Endodermal cell (in vitro differentiated cells): ENCODE results near the gene ZFYVE28. TPM values are rescaled to one million over a fixed set of nuclear protein-coding genes. Genes with fewer than 3 reads are reported as not detected.

Experiments used
- DNase-seq: peaks from one replicate; pipeline ENCODE4 v3.0.0-alpha.2; 2017
- H3K27ac ChIP-seq: 2 replicates; pipeline ENCODE4 v1.5.1; 2013; ENCODE audit warnings: mild to moderate bottlenecking, low read depth, low read length, moderate library complexity
- H3K27me3 ChIP-seq: 2 replicates; pipeline ENCODE4 v1.6.1; 2013; ENCODE audit warnings: mild to moderate bottlenecking, low read length, moderate library complexity; ENCODE audit not compliant: insufficient read depth, control insufficient read depth, poor library complexity, severe bottlenecking
- H3K36me3 ChIP-seq: 2 replicates; pipeline ENCODE4 v1.7.0; 2013; ENCODE audit warnings: mild to moderate bottlenecking, low read length, moderate library complexity; ENCODE audit not compliant: control insufficient read depth, insufficient read depth
- H3K4me1 ChIP-seq: one replicate; pipeline ENCODE4 v1.7.0; 2013; ENCODE audit warnings: low read length; ENCODE audit not compliant: control insufficient read depth, insufficient read depth
- H3K4me3 ChIP-seq: 2 replicates; pipeline ENCODE4 v1.5.1; 2013; ENCODE audit warnings: mild to moderate bottlenecking, low read length, moderate library complexity
- H3K9ac ChIP-seq: 2 replicates; pipeline ENCODE4 v1.6.1; 2013; ENCODE audit warnings: mild to moderate bottlenecking, low read length, moderate library complexity; ENCODE audit not compliant: poor library complexity, severe bottlenecking; ENCODE audit errors: extremely low read depth
- H3K9me3 ChIP-seq: 2 replicates; pipeline ENCODE4 v1.6.1; 2013; ENCODE audit warnings: mild to moderate bottlenecking, low read length, moderate library complexity; ENCODE audit not compliant: control insufficient read depth
- H3K27ac Mint-ChIP-seq: 2 replicates; pipeline ENCODE4 v1.8.0; 2020; ENCODE audit warnings: mixed read lengths
- H3K27me3 Mint-ChIP-seq: 2 replicates; pipeline ENCODE4 v1.8.0; 2021; ENCODE audit warnings: mild to moderate bottlenecking, mixed read lengths; ENCODE audit not compliant: insufficient read depth
- H3K36me3 Mint-ChIP-seq: 2 replicates; pipeline ENCODE4 v1.8.0; 2020; ENCODE audit warnings: low read depth, mixed read lengths
- H3K4me1 Mint-ChIP-seq: 2 replicates; pipeline ENCODE4 v1.8.0; 2020; ENCODE audit warnings: mixed read lengths
- H3K4me3 Mint-ChIP-seq: 2 replicates; pipeline ENCODE4 v1.8.0; 2020; ENCODE audit warnings: mild to moderate bottlenecking, moderate library complexity, mixed read lengths
- H3K9me3 Mint-ChIP-seq: 2 replicates; pipeline ENCODE4 v1.8.0; 2020; ENCODE audit warnings: mild to moderate bottlenecking, mixed read lengths
- CTCF ChIP-seq: fragments of 200-600 bp; sonication (generic); conservative IDR thresholded peaks from 2 replicates; pipeline ENCODE4 v1.5.0; 2021; ENCODE audit warnings: antibody characterized with exemption, mild to moderate bottlenecking
- WGBS, 2 experiments: methylation state at CpG; one replicate each; pipeline versions ENCODE4 v1.1.5 to v1.1.7; 2013; ENCODE audit warnings: missing lambda C conversion rate in 2 of 2, mixed read lengths in 1 of 2; ENCODE audit not compliant: insufficient coverage in 1 of 2, insufficient read length in 1 of 2; 5-methylcytosine and 5-hydroxymethylcytosine counted together
- total RNA-seq, 2 donors: library from RNA; stranded (reverse); fragmentation: NEBNext Ultra II Directional in 1 of 2; extraction: Animal tissue kit (Norgen Biotek cat#: 25700) in 1 of 2; gene quantifications; 2 replicates in 1 of 2; 3 replicates in 1 of 2; pipeline ENCODE4 v1.2.1, GENCODE V29; 2021

The ZFYVE28 gene
- total RNA-seq, 2 donors from 2014 or later: 0.73 to 1.6 TPM

DNA sequence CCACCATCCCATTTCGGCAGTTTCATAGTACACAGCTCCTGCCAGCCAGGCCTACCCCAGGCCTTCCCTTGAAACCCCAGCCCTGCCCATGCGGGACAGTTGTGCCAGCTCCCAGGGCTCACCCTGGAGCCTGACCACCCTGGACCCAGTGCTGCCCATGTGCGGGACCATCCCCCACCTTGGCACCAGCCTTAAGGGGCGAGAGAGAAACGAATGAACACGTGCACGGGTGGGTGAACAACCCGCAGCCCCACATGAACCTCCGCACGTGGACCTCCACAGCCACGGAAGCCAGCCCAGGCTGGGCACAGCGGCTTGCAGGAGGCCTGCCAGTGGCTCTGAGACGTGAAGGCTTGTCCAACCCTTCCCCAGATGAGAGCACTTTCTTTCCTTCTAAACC, 80.5 kb downstream of the ZFYVE28 start:
- Histone ChIP-seq H3K36me3 (no peaks in the 10 kb centered on the region), H3K9ac (no peak overlapping the region), H3K9me3 (no peaks in the 10 kb centered on the region), H3K4me3 (no peak overlapping the region), H3K27ac (no peak overlapping the region), H3K4me1 (no peaks in the 10 kb centered on the region), H3K27me3 (no peaks in the 10 kb centered on the region)
- Mint-ChIP-seq H3K9me3 (no peaks in the 10 kb centered on the region), H3K4me3 (no peak overlapping the region), H3K4me1 (no peaks in the 10 kb centered on the region), H3K36me3 (no peaks in the 10 kb centered on the region), H3K27ac (no peak overlapping the region), H3K27me3 (no peaks in the 10 kb centered on the region)
- no peak for TF ChIP-seq CTCF
- WGBS, 2 experiments: 91 to 93% methylated on average over 11 to 13 of the region's 13 CpGs
- DNase-seq: no peak

- Histone ChIP-seq H3K27me3 (no peaks in the 10 kb centered on the region), H3K9ac (no peak overlapping the region), H3K4me1 (no peaks in the 10 kb centered on the region), H3K27ac (no peak overlapping the region), H3K9me3 (no peaks in the 10 kb centered on the region), H3K36me3 (no peaks in the 10 kb centered on the region), H3K4me3 (no peak overlapping the region)
- H3K27me3 Mint-ChIP-seq: no peaks in the 10 kb centered on the region
- no peak for TF ChIP-seq CTCF
- DNase-seq: peak; percentile 37
- no peak overlapping the region for H3K4me3 Mint-ChIP-seq
- 87 to 94% methylated on average over 11 to 20 of the region's 20 CpGs for WGBS, 2 experiments
- H3K27ac Mint-ChIP-seq: no peak overlapping the region
- H3K36me3 Mint-ChIP-seq: no peaks in the 10 kb centered on the region
- no peaks in the 10 kb centered on the region for H3K9me3 Mint-ChIP-seq
- H3K4me1 Mint-ChIP-seq: no peaks in the 10 kb centered on the region
Observed at GRCh38 chr4:2337131-2337723, 81.2 kb downstream of the ZFYVE28 start.

GRCh38 chr4:2336659-2337058, 81.8 kb downstream of the ZFYVE28 start:
- DNase-seq: no peak
- Histone ChIP-seq H3K4me1 (no peaks in the 10 kb centered on the region), H3K27ac (no peak overlapping the region), H3K9ac (no peak overlapping the region), H3K9me3 (no peaks in the 10 kb centered on the region), H3K36me3 (no peaks in the 10 kb centered on the region), H3K27me3 (no peaks in the 10 kb centered on the region), H3K4me3 (no peak overlapping the region)
- Mint-ChIP-seq H3K9me3 (no peaks in the 10 kb centered on the region), H3K27ac (no peak overlapping the region), H3K4me1 (no peaks in the 10 kb centered on the region), H3K36me3 (no peaks in the 10 kb centered on the region), H3K27me3 (no peaks in the 10 kb centered on the region), H3K4me3 (no peak overlapping the region)
- TF ChIP-seq CTCF: no peak
